ENCODE results near the gene FRRS1L.

DNA sequence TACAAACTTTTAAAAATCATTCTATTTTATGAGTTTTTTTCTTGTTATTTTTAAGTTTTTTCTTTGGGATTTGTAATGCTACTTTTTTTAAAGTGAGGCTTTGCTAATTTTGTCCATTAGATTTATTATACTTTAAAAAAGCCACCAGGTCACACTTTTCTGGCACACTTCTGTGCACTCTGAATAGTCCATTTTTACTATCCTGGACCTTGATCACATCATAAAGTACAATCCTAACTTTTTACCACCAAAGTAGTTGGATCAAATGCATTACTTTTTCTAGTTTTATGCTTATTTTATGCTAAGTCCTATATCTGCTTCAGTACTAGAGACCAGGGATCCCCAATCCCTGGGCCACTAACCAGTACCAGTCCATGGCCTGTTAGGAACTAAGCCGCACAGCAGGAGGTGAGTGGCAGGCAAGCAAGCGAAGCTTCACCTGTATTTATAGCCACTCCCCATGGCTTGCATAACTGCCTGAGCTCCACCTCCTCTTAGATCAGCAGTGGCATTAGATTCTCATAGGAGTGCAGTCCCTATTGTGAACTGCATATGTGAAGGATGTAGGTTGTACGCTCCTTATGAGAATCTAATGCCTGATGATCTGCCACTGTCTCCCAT is 16.0 kb downstream of the FRRS1L start:
- TF ChIP-seq, protein P1, sequence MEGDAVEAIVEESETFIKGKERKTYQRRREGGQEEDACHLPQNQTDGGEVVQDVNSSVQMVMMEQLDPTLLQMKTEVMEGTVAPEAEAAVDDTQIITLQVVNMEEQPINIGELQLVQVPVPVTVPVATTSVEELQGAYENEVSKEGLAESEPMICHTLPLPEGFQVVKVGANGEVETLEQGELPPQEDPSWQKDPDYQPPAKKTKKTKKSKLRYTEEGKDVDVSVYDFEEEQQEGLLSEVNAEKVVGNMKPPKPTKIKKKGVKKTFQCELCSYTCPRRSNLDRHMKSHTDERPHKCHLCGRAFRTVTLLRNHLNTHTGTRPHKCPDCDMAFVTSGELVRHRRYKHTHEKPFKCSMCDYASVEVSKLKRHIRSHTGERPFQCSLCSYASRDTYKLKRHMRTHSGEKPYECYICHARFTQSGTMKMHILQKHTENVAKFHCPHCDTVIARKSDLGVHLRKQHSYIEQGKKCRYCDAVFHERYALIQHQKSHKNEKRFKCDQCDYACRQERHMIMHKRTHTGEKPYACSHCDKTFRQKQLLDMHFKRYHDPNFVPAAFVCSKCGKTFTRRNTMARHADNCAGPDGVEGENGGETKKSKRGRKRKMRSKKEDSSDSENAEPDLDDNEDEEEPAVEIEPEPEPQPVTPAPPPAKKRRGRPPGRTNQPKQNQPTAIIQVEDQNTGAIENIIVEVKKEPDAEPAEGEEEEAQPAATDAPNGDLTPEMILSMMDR (IDR thresholded peaks at IDR 0.05), result no peak
- TF ChIP-seq EZH2 (IDR thresholded peaks at IDR 0.05; ENCODE audit: borderline replicate concordance, insufficient read depth, low read depth, low read length, poor library complexity, severe bottlenecking), result no peak

Data from B cell (primary cell).